ENCODE data around the gene HOXC11. TPM values are rescaled to one million over a fixed set of nuclear protein-coding genes. Genes with fewer than 3 reads are reported as not detected.

Gene HOXC11
- total RNA-seq, 2 donors from 2014 or later: not detected

GRCh38 chr12:53980802-53981496 lies 8.0 kb downstream of the HOXC11 start:
- TF ChIP-seq CTCF (IDR thresholded peaks at IDR 0.05): no peak
- no peak for TF ChIP-seq POLR2A (IDR thresholded peaks at IDR 0.05)
- no peak for TF ChIP-seq POLR2AphosphoS5 (IDR thresholded peaks at IDR 0.05)
- WGBS: 70% methylated on average over 15 of the region's 15 CpGs
- Histone ChIP-seq H3K4me1 (replicated peaks) (no peaks in the 10 kb centered on the region), H3K4me3 (no peak overlapping the region), H3K9me3 (no peaks in the 10 kb centered on the region), H3K27me3 (replicated peaks; ENCODE audit: insufficient read depth) (peaks cover 68% of the 10 kb centered on the region), H3K27ac (no peak overlapping the region), H3K36me3 (no peaks in the 10 kb centered on the region)
- DNase-seq (ENCODE audit: low spot score): no peak
- intact Hi-C loops (cut with DNase I): no loop called here

DNA sequence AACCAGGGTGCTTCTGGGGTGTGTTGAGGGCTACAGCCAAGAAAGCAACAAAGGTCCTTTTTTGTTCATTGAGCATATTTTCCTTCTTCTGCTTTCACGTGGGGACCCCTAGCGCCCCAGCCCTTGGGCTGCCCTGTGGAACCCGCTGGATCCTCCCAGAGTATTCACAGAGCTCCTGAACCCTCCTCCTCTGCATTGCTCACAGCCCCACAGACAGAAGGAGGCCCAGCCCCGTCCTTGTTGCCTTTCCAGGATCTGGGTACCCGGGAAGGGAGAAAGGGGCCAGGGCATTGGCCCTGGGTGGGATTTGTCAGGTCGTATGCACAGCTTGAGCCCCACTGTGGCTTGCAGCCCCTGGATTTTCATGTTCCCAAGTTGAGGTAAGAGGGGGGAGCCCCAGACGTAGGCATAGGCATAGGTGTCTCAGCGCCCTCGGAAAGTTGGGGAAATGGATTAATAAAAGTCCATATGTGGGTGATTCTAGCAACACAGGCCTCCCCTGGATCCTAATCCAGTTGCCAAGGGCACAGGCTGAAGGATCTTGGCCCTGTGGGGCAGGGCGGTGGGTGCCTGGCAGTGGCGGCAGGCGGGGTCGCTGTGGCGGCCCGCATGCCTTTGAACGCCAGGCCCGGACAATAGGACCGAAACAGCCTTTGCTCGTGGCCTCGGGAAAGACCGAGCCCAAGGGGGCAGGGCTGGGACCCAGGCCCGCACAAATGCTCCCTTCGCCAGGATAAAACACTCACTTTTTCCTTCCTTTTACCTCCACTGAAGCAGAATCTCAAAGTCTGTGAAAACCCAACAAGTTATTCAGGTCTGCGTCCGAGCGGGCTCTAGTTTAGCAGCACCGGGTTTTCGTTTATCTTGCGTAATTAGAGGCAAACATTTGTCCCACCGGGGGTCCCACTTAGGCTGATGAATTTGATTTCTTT lies 9.0 kb downstream of the HOXC11 start:
- no peaks in the 10 kb centered on the region for H3K36me3 ChIP-seq
- H3K27me3 ChIP-seq (replicated peaks; ENCODE audit: insufficient read depth): peaks cover 66% of the 10 kb centered on the region
- intact Hi-C loops (cut with DNase I): no loop called here
- TF ChIP-seq CTCF (IDR thresholded peaks at IDR 0.05) (no peak), POLR2A (IDR thresholded peaks at IDR 0.05) (no peak), POLR2AphosphoS5 (IDR thresholded peaks at IDR 0.05) (no peak)
- no peaks in the 10 kb centered on the region for H3K9me3 ChIP-seq
- no peak overlapping the region for H3K27ac ChIP-seq
- H3K4me1 ChIP-seq (replicated peaks): no peaks in the 10 kb centered on the region
- no peak overlapping the region for H3K4me3 ChIP-seq
- DNase-seq (ENCODE audit: low spot score): no peak
- WGBS: 54% methylated on average over 30 of the region's 30 CpGs

DNA sequence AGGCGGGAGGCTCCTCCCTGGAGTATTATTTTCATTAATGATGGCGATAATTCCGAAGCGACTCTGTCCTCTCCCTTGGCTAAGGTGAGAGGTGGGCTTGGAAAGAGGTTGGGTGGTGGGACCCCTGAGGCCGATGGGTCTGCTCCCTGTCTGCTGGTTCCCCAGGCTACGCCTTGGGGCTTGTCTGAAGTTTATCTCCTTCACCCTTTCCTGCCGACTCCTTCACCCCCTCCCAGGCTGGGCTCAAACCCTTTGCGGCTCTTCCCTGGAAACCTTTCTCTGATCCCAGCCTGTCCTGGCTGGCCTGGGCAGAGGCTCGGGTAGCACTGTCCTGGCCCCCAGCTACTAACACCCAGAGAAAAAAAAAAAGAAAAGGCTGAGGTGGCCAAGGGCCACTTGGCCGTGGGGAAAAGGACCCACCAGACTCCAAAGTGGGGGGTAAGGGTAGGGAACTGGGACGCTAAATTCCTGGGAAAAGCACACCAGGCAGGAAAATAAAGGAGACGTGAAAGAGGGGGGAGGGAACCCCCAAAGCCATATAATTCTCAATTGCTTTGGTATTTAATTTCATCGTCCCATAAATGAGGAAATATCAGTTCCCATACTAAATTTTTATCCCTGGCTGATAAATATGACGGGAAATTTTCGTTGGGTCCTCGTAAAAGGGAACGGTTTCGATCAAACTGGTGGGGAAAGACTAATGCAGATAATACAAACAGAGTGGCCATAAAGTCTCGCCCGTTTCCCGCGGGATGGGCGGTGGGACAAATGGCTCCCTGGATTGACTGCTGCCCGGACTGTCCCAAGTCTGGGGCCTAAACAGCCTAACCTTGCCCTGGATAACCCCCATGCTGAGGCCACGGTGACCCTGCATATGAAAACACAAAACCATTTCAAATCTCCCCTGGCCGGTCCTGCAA lies 10.0 kb downstream of the HOXC11 start:
- H3K9me3 ChIP-seq: no peaks in the 10 kb centered on the region
- WGBS: 39% methylated on average over 26 of the region's 26 CpGs
- no peaks in the 10 kb centered on the region for H3K36me3 ChIP-seq
- H3K4me1 ChIP-seq (replicated peaks): no peaks in the 10 kb centered on the region
- TF ChIP-seq POLR2AphosphoS5 (IDR thresholded peaks at IDR 0.05) (no peak), CTCF (IDR thresholded peaks at IDR 0.05) (no peak), POLR2A (IDR thresholded peaks at IDR 0.05) (no peak)
- no peak overlapping the region for H3K27ac ChIP-seq
- intact Hi-C loops (cut with DNase I): no loop called here
- DNase-seq (ENCODE audit: low spot score): no peak
- H3K4me3 ChIP-seq: no peak overlapping the region
- peaks cover 72% of the 10 kb centered on the region for H3K27me3 ChIP-seq (replicated peaks; ENCODE audit: insufficient read depth)

- H3K27ac ChIP-seq: no peak overlapping the region
- 20% methylated on average over 17 of the region's 17 CpGs for WGBS
- TF ChIP-seq CTCF (IDR thresholded peaks at IDR 0.05): no peak
- TF ChIP-seq POLR2A (IDR thresholded peaks at IDR 0.05): no peak
- no peak for TF ChIP-seq POLR2AphosphoS5 (IDR thresholded peaks at IDR 0.05)
- H3K9me3 ChIP-seq: no peaks in the 10 kb centered on the region
- peaks cover 71% of the 10 kb centered on the region for H3K27me3 ChIP-seq (replicated peaks; ENCODE audit: insufficient read depth)
- DNase-seq (ENCODE audit: low spot score): no peak
- no peak overlapping the region for H3K4me3 ChIP-seq
- intact Hi-C loops (cut with DNase I): no loop called here
- H3K4me1 ChIP-seq (replicated peaks): no peaks in the 10 kb centered on the region
- no peaks in the 10 kb centered on the region for H3K36me3 ChIP-seq
These were observed 10.6 kb downstream of the HOXC11 start for GRCh38 chr12:53983568-53983949.

All from prostate gland (tissue), 2 donors.